ENCODE data around the gene C1orf53. TPM values are rescaled to one million over a fixed set of nuclear protein-coding genes. Genes with fewer than 3 reads are reported as not detected.

Gene C1orf53
- total and polyA plus RNA-seq, 2 donors (not counting 1 experiment from before 2014, with no cell fraction given): 0.24 TPM; not detected in 1

GRCh38 chr1:197915862-197916499 lies 13.6 kb downstream of the C1orf53 start:
- no peak overlapping the region for H3K27ac Mint-ChIP-seq
- peak overlapping the region; percentile 85 for H3K4me3 Mint-ChIP-seq
- peaks cover 88% of the 10 kb centered on the region for H3K4me1 Mint-ChIP-seq
- ChIA-PET CTCF (interaction anchor here (1.0 to 2.9 kb wide), 6 partner anchors 10 to 390 kb away, joined by 3 to 11 read pairs (median 4); no protein-coding TSS in a partner anchor), POLR2A (interaction anchor here (2.3 kb wide), 1 partner anchor 13 kb away, joined by 7 read pairs; the partner anchor contains the start of gene C1orf53)
- Histone ChIP-seq H3K4me2 (replicated peaks; ENCODE audit: low read depth, low read length, poor library complexity, severe bottlenecking) (peak overlapping the region; percentile 80), H3K27ac (ENCODE audit: low read length in 2 of 2) (no peak overlapping the region), H3K79me2 (ENCODE audit: control insufficient read depth, insufficient read depth, low read length) (no peaks in the 10 kb centered on the region), H3K27me3 (replicated peaks in 1 of 4; ENCODE audit: control extremely low read depth in 1 of 4, control insufficient read depth in 3 of 4, insufficient read depth in 4 of 4, low read length in 3 of 4) (peaks cover 0 to 99% (median 92%) of the 10 kb centered on the region in 4 experiments), H3K4me1 (ENCODE audit: control insufficient read depth in 2 of 2, insufficient read depth in 2 of 2, low read length in 2 of 2) (peaks cover 87 to 96% of the 10 kb centered on the region in 2 donors), H3K36me3 (replicated peaks in 1 of 2; ENCODE audit: control extremely low read depth in 1 of 2, control insufficient read depth in 1 of 2, extremely low read depth in 1 of 2, insufficient read depth in 2 of 2, low read length in 1 of 2) (no peaks in the 10 kb centered on the region), H3K9ac (ENCODE audit: low read length) (peak overlapping the region; percentile 11), H3K4me3 (ENCODE audit: control extremely low read depth in 1 of 5, extremely low read depth in 1 of 5, insufficient read depth in 1 of 5, low read depth in 2 of 5, low read length in 4 of 5) (peak overlapping the region in 2 of 5 experiments; percentile 5 to 52), H3K9me3 (ENCODE audit: control extremely low read depth in 1 of 3, control insufficient read depth in 2 of 3, insufficient read depth in 1 of 3, low read length in 2 of 3) (peaks cover 0 to 73% (median 5%) of the 10 kb centered on the region in 3 donors), H2AFZ (ENCODE audit: insufficient read depth, low read depth, low read length, poor library complexity, severe bottlenecking) (peak overlapping the region; percentile 5), H4K20me1 (ENCODE audit: control insufficient read depth, insufficient read depth, low read length, poor library complexity, severe bottlenecking) (no peaks in the 10 kb centered on the region)
- 2% methylated on average over 39 of the region's 42 CpGs for whole genome bisulfite sequencing (ENCODE audit: insufficient coverage)
- no peaks in the 10 kb centered on the region for H3K9me3 Mint-ChIP-seq (ENCODE audit: insufficient read depth)
- intact Hi-C loops (cut with micrococcal nuclease): no loop called here
- peaks cover 89% of the 10 kb centered on the region for H3K27me3 Mint-ChIP-seq
- DNase-seq: peak; percentile 61
- TF ChIP-seq EZH2 (IDR thresholded peaks at IDR 0.05; ENCODE audit: borderline replicate concordance, insufficient read depth, low read depth, low read length, poor library complexity, severe bottlenecking) (peak; percentile 92), CTCF (IDR thresholded peaks at IDR 0.05) (no peak)
- no peak for ATAC-seq (ENCODE audit: low read depth)

GRCh38 chr1:197916500-197916983 lies 14.1 kb downstream of the C1orf53 start:
- DNase-seq (peak; percentile 60), ATAC-seq (ENCODE audit: low read depth) (no peak)
- H2AFZ ChIP-seq (ENCODE audit: insufficient read depth, low read depth, low read length, poor library complexity, severe bottlenecking): peak overlapping the region; percentile 5
- WGBS (ENCODE audit: insufficient coverage): 9% methylated on average over 6 of the region's 11 CpGs
- H3K27me3 ChIP-seq (replicated peaks in 1 of 4; ENCODE audit: control extremely low read depth in 1 of 4, control insufficient read depth in 3 of 4, insufficient read depth in 4 of 4, low read length in 3 of 4): peaks cover 0 to 99% (median 94%) of the 10 kb centered on the region in 4 experiments
- H3K4me1 ChIP-seq (ENCODE audit: control insufficient read depth in 2 of 2, insufficient read depth in 2 of 2, low read length in 2 of 2): peaks cover 87 to 96% of the 10 kb centered on the region in 2 donors
- CTCF ChIA-PET: interaction anchor here (0.8 to 2.9 kb wide), 4 partner anchors 10 to 391 kb away, joined by 4 to 11 read pairs (median 4); no protein-coding TSS in a partner anchor
- H3K4me2 ChIP-seq (replicated peaks; ENCODE audit: low read depth, low read length, poor library complexity, severe bottlenecking): peak overlapping the region; percentile 80
- H3K27ac ChIP-seq (ENCODE audit: low read length in 2 of 2): no peak overlapping the region
- Mint-ChIP-seq H3K9me3 (ENCODE audit: insufficient read depth) (no peaks in the 10 kb centered on the region), H3K4me1 (peaks cover 85% of the 10 kb centered on the region), H3K4me3 (peak overlapping the region; percentile 85), H3K27me3 (peaks cover 95% of the 10 kb centered on the region), H3K27ac (no peak overlapping the region)
- TF ChIP-seq EZH2 (IDR thresholded peaks at IDR 0.05; ENCODE audit: borderline replicate concordance, insufficient read depth, low read depth, low read length, poor library complexity, severe bottlenecking) (peak; percentile 72), CTCF (IDR thresholded peaks at IDR 0.05) (no peak)
- H4K20me1 ChIP-seq (ENCODE audit: control insufficient read depth, insufficient read depth, low read length, poor library complexity, severe bottlenecking): no peaks in the 10 kb centered on the region
- H3K9ac ChIP-seq (ENCODE audit: low read length): peak overlapping the region; percentile 11
- H3K4me3 ChIP-seq (ENCODE audit: control extremely low read depth in 1 of 5, extremely low read depth in 1 of 5, insufficient read depth in 1 of 5, low read depth in 2 of 5, low read length in 4 of 5): peak overlapping the region in 2 of 5 experiments; percentile 5 to 52
- no peaks in the 10 kb centered on the region for H3K79me2 ChIP-seq (ENCODE audit: control insufficient read depth, insufficient read depth, low read length)
- no peaks in the 10 kb centered on the region for H3K36me3 ChIP-seq (replicated peaks in 1 of 2; ENCODE audit: control extremely low read depth in 1 of 2, control insufficient read depth in 1 of 2, extremely low read depth in 1 of 2, insufficient read depth in 2 of 2, low read length in 1 of 2)
- intact Hi-C loops (cut with micrococcal nuclease): no loop called here
- peaks cover 0 to 73% (median 5%) of the 10 kb centered on the region in 3 donors for H3K9me3 ChIP-seq (ENCODE audit: control extremely low read depth in 1 of 3, control insufficient read depth in 2 of 3, insufficient read depth in 1 of 3, low read length in 2 of 3)
- POLR2A ChIA-PET: interaction anchor here (0.6 to 1.0 kb wide), 2 partner anchors 12 to 13 kb away, joined by 3 to 10 read pairs; no protein-coding TSS in a partner anchor

All from B cell (primary cell).